NCI-H1105 (cell line): ENCODE results near the gene MAGEB4.

Experiments used
- DNase-seq: peaks from one replicate; lab custom pipeline; 2025; lab: John Stamatoyannopoulos, UW

The MAGEB4 gene

DNA sequence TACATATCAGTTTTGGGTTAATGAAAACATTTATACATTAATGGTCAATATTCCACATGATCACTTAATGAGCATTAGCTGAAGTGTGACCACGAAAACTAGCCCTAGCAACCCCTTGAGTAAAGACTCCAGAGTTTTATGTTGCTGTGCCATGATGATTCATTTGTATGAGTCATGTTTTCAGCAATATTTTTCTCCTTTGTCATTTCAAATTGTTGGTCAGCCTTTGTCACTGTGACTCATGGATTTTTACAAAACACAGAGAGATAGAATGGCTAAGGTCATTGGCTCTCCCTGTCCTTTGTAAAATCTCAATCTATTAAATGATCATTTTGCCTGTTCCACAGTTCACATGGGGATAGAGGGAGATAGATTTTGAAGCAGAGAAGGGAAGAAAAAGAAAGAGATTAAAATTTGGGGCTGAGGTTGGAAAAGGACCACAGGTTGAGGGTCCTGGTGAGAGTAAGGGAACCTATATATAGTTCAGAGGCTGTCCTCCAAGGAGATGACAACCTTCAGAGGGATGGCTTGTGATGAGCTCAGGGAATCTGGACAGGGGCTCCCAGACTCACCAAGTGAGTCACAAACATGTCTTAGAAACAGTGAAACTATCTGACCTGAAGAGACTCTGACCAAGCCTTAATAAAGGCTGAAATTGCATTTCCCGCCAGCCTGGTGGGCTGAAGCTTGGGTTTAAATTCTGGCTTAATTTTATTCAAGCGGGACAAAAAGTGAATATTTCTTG is 41.8 kb downstream of the MAGEB4 start:
- no peak for DNase-seq
